SH-SY5Y (cell line): ENCODE results near the gene TXNRD1.

Experiments used
- GATA2 ChIP-seq: IDR thresholded peaks from 2 replicates; pipeline ENCODE4 v1.6.1; 2011; ENCODE audit warnings: mild to moderate bottlenecking, low read depth, low read length
- GATA3 ChIP-seq: IDR thresholded peaks from 2 replicates; pipeline ENCODE4 v1.6.1; 2011; ENCODE audit warnings: low read depth, mild to moderate bottlenecking, low read length, moderate library complexity

DNA sequence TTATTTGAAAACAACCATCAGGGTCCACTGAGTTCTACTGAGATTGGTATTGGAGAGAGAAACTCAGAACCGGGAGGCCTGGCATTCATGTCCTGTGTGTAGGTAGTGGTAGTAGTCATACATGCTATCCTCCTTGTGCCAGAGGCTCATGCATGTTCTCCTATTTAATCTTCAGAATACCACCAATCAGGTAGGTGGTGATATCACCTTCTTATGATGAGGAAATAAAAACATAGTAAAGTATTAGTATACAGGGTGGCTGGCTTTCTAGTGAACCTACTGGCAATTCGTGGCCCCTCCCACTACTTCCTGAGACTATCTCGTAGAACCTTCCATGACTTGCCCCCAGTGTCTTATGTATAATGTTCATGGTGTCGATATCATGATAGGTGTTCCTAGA is 47.4 kb downstream of the TXNRD1 start:
- TF ChIP-seq GATA3, result no peak
- TF ChIP-seq GATA2, result no peak
